Breast epithelium (tissue), 4 donors: ENCODE results near the gene RANBP6. TPM values are rescaled to one million over a fixed set of nuclear protein-coding genes. Genes with fewer than 3 reads are reported as not detected.

Source experiments
- DNase-seq, 2 donors: peaks; one replicate each; pipeline ENCODE4 v3.0.0-alpha.2; 2019; ENCODE audit warnings: low spot score in 2 of 2
- H3K27ac ChIP-seq, 2 donors: fragments of 200-600 bp; sonication (generic) in 1 of 2; one replicate each; pipeline ENCODE4 v1.5.1; 2016 to 2019; ENCODE audit warnings: mild to moderate bottlenecking in 1 of 2
- H3K27me3 ChIP-seq, 2 donors: fragments of 200-600 bp; sonication (generic) in 1 of 2; one replicate each; pipeline versions ENCODE4 v1.5.1 to v1.6.0; 2017 to 2019; ENCODE audit warnings: control low read depth in 1 of 2, mild to moderate bottlenecking in 1 of 2
- H3K36me3 ChIP-seq: fragments of 200-600 bp; one replicate; pipeline ENCODE4 v1.5.1; 2019
- H3K4me1 ChIP-seq, 2 donors: fragments of 200-600 bp; sonication (generic); one replicate each; pipeline ENCODE4 v1.5.1; 2016 to 2019; ENCODE audit warnings: control low read depth in 1 of 2
- H3K4me3 ChIP-seq, 3 donors: fragments of 200-600 bp; sonication (generic); 1 replicate in 2 of 3; 2 replicates in 1 of 3; pipeline ENCODE4 v1.5.1; 2016 to 2019; ENCODE audit warnings: mild to moderate bottlenecking in 3 of 3, moderate library complexity in 2 of 3
- H3K9me3 ChIP-seq, 2 donors: fragments of 200-600 bp; sonication (generic) in 1 of 2; one replicate each; pipeline ENCODE4 v1.5.1; 2016 to 2019; ENCODE audit warnings: control low read depth in 1 of 2
- POLR2A ChIP-seq: fragments of 450-650 bp; IDR thresholded peaks from one replicate; pipeline ENCODE4 v1.6.1; 2016; ENCODE audit warnings: antibody characterized with exemption, mild to moderate bottlenecking, moderate library complexity
- POLR2AphosphoS5 ChIP-seq, 3 donors: sonication (generic); formaldehyde crosslinking; IDR thresholded peaks; one replicate each; pipeline ENCODE4 v1.6.1; 2017; ENCODE audit warnings: antibody characterized with exemption in 3 of 3
- intact Hi-C: fragments of 100-400 bp; cut with DNase I; formaldehyde crosslinking; loops from one replicate; pipeline ENCODE4 v1.15.1; 2023; ENCODE audit warnings: low total_unique reads
- total RNA-seq, 3 donors: library from RNA; depleted of rRNA; stranded (reverse); fragments of >200 nt; gene quantifications; one replicate each; pipeline ENCODE4 v1.1.0, GENCODE V29; 2016
- TF ChIP-seq, protein P1 (sequence below), 3 donors: fragments of 450-650 bp; IDR thresholded peaks; one replicate each; pipeline ENCODE4 v1.5.1; 2016 to 2017; ENCODE audit warnings: antibody characterized with exemption in 3 of 3, mild to moderate bottlenecking in 3 of 3, moderate library complexity in 3 of 3

The RANBP6 gene
- total RNA-seq, 3 donors from 2014 or later: 16.1 to 24.9 (median 19.2) TPM

DNA sequence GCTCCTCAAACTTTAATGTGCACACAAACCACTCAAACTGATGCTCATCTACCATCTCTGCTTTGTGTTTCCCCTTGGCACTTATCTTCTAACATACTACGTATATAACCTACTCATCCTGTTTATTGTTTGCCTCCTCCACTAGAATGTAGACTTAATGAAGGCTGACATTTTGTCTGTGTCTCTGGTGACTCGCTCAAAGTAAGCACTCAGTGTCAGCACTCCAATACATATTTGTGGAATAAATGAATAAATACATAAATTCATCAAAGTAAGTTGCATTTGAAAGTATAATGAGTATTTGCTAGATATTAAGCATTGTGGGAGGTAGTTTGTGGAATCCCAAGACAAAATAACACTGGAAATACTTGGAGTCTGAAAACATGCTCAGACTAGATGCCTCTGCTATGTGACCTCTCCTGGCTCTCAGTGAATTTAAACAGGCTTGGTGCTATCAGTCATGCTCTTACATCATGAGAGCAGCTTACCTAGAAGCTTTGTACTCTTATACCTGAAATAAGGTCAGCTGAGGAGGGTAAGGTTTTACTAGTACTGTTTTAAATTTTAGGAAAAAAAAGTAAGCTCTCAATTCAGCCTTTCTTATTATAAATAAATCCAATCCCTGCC, 37.0 kb upstream of the RANBP6 start:
- intact Hi-C loops: no loop called here
- TF ChIP-seq, protein P1, sequence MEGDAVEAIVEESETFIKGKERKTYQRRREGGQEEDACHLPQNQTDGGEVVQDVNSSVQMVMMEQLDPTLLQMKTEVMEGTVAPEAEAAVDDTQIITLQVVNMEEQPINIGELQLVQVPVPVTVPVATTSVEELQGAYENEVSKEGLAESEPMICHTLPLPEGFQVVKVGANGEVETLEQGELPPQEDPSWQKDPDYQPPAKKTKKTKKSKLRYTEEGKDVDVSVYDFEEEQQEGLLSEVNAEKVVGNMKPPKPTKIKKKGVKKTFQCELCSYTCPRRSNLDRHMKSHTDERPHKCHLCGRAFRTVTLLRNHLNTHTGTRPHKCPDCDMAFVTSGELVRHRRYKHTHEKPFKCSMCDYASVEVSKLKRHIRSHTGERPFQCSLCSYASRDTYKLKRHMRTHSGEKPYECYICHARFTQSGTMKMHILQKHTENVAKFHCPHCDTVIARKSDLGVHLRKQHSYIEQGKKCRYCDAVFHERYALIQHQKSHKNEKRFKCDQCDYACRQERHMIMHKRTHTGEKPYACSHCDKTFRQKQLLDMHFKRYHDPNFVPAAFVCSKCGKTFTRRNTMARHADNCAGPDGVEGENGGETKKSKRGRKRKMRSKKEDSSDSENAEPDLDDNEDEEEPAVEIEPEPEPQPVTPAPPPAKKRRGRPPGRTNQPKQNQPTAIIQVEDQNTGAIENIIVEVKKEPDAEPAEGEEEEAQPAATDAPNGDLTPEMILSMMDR (IDR thresholded peaks at IDR 0.05): no peak
- no peak for TF ChIP-seq POLR2AphosphoS5 (IDR thresholded peaks at IDR 0.05)
- no peak for TF ChIP-seq POLR2A
- no peaks in the 10 kb centered on the region for H3K4me1 ChIP-seq

DNA sequence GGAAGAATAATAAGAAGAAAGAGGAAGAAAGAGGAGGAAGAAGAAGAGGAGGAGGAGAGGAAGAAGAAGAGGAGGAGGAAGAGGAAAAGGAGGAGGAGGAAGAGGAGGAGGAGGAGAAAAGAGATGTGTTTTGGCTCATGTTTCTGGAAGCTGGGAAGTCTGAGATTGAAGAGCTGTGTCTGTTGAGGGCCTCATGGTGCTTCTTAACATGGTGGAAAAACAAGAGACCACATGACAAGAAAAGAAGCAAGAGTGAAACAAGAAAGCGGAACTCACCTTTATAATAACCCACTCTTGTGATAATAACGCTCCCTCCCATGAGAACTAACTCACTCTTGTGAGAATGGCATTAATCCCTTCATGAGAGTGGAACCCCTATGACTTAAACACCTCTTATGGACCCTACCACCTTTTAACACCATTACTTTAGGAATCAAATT, 36.1 kb upstream of the RANBP6 start:
- DNase-seq: no peak
- H3K4me1 ChIP-seq: no peaks in the 10 kb centered on the region
- no peak overlapping the region for H3K27ac ChIP-seq
- H3K36me3 ChIP-seq: no peaks in the 10 kb centered on the region
- TF ChIP-seq, protein P1 (IDR thresholded peaks at IDR 0.05): no peak
- no peak for TF ChIP-seq POLR2AphosphoS5 (IDR thresholded peaks at IDR 0.05)
- TF ChIP-seq POLR2A: no peak
- H3K27me3 ChIP-seq: no peaks in the 10 kb centered on the region
- no peak overlapping the region for H3K4me3 ChIP-seq
- H3K9me3 ChIP-seq: no peaks in the 10 kb centered on the region
- intact Hi-C loops: no loop called here

More for the DNA sequence above, 37.0 kb upstream of the RANBP6 start:
- Histone ChIP-seq H3K4me3 (no peak overlapping the region), H3K9me3 (no peaks in the 10 kb centered on the region), H3K27ac (no peak overlapping the region), H3K36me3 (no peaks in the 10 kb centered on the region), H3K27me3 (no peaks in the 10 kb centered on the region)
- no peak for DNase-seq

DNA sequence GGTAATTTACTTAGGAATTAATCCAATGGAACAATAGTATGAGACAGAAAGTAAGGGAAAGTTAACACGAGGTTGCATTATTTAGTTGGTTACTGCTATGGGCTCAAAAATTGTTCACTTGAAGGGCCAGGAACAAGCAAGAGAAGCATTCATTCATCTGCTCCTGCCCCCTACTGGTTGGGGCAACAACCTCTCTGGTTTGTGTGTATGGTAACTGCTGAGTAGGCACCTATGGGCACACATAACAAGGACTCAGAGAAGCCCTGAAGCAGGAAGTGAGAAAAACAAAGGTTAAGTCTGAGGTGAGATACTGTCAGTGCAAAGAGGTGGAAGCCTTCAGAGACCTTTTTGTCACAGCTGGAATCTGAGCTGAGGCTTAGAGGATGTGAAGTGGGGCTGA, 34.4 kb upstream of the RANBP6 start:
- no peaks in the 10 kb centered on the region for H3K4me1 ChIP-seq
- H3K27ac ChIP-seq: no peak overlapping the region
- no peaks in the 10 kb centered on the region for H3K27me3 ChIP-seq
- intact Hi-C loops: no loop called here
- DNase-seq: no peak
- no peak overlapping the region for H3K4me3 ChIP-seq
- H3K36me3 ChIP-seq: no peaks in the 10 kb centered on the region
- no peak for TF ChIP-seq POLR2AphosphoS5 (IDR thresholded peaks at IDR 0.05)
- no peak for TF ChIP-seq POLR2A
- TF ChIP-seq, protein P1 (IDR thresholded peaks at IDR 0.05): no peak
- no peaks in the 10 kb centered on the region for H3K9me3 ChIP-seq

DNA sequence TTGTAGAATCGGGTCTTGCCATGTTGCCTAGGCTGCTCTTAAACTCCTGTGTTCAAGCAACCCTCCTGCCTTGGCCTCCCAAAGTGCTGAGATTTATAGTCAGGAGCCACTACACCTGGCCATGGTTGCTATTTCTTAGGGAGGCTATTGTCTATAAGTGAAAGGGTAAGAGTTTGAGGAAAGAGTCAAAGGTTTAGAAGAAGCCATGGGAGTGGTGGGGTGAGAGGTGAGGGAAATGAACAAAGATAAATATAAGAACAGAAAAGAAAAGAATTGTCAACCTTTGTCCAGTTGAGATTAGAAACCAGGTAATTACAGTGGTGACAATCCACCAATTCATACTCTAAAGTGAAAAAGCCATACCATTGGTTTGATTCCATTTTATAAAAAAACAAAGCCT, 32.6 kb upstream of the RANBP6 start:
- Histone ChIP-seq H3K4me3 (no peak overlapping the region), H3K27ac (no peak overlapping the region), H3K4me1 (no peaks in the 10 kb centered on the region), H3K36me3 (no peaks in the 10 kb centered on the region), H3K9me3 (no peaks in the 10 kb centered on the region), H3K27me3 (no peaks in the 10 kb centered on the region)
- intact Hi-C loops: no loop called here
- TF ChIP-seq POLR2AphosphoS5 (IDR thresholded peaks at IDR 0.05) (no peak), POLR2A (no peak)
- TF ChIP-seq, protein P1 (IDR thresholded peaks at IDR 0.05): no peak
- no peak for DNase-seq

DNA sequence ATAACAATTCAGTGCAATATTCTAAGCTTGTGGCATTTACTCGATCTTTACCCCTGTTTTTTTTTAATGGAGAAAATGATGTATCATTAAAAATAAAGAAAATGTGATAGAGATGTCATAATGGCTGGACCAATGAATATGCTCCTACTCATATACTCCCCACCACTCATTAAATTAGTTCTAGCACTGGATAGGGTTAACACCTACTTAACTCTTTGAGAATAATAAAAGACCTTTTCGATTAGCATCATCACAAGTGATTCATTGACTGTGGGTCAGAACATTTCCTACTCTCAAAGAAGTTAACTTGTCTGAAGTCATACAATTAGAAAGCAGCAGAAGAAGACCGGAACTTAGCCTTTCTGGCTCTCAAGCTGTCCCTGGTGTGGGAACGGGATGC, 31.6 kb upstream of the RANBP6 start:
- intact Hi-C loops: no loop called here

More for the DNA sequence above, 31.6 kb upstream of the RANBP6 start:
- H3K36me3 ChIP-seq: no peaks in the 10 kb centered on the region
- TF ChIP-seq POLR2AphosphoS5 (IDR thresholded peaks at IDR 0.05): no peak
- TF ChIP-seq, protein P1 (IDR thresholded peaks at IDR 0.05): no peak
- TF ChIP-seq POLR2A: no peak
- no peak overlapping the region for H3K27ac ChIP-seq
- H3K27me3 ChIP-seq: no peaks in the 10 kb centered on the region
- no peaks in the 10 kb centered on the region for H3K4me1 ChIP-seq
- H3K9me3 ChIP-seq: no peaks in the 10 kb centered on the region
- DNase-seq: no peak
- no peak overlapping the region for H3K4me3 ChIP-seq
